CD14-positive monocyte (primary cell): ENCODE results near the gene KIAA0513. TPM values are rescaled to one million over a fixed set of nuclear protein-coding genes. Genes with fewer than 3 reads are reported as not detected.

Source experiments
- DNase-seq, 3 donors: peaks; one replicate each; pipeline ENCODE4 v3.0.0-alpha.2; 2011 to 2022
- H2AFZ ChIP-seq: 2 replicates; pipeline ENCODE4 v1.6.0; 2012; ENCODE audit warnings: mild to moderate bottlenecking, low read depth, low read length, inconsistent platforms; ENCODE audit not compliant: insufficient read depth, poor library complexity, severe bottlenecking
- H3K27ac ChIP-seq, 2 donors: 1 replicate in 1 of 2; 2 replicates in 1 of 2; pipeline ENCODE4 v1.5.1; 2012 to 2013; ENCODE audit warnings: low read length in 2 of 2, control low read depth in 1 of 2, inconsistent platforms in 1 of 2, low read depth in 1 of 2, mild to moderate bottlenecking in 1 of 2
- H3K27me3 ChIP-seq, 2 donors: one replicate each; pipeline versions ENCODE4 v1.6.0 to v1.6.1; 2011 to 2013; ENCODE audit warnings: low read length in 2 of 2; ENCODE audit not compliant: control insufficient read depth in 2 of 2, insufficient read depth in 2 of 2
- H3K36me3 ChIP-seq, 2 donors: replicated peaks in 1 of 2; 1 replicate in 1 of 2; 2 replicates in 1 of 2; pipeline versions ENCODE4 v1.5.1 to v1.6.1; 2012 to 2013; ENCODE audit warnings: low read length in 2 of 2, control low read depth in 1 of 2, inconsistent platforms in 1 of 2, mild to moderate bottlenecking in 1 of 2; ENCODE audit not compliant: insufficient read depth in 2 of 2, control insufficient read depth in 1 of 2
- H3K4me1 ChIP-seq, 2 donors: 1 replicate in 1 of 2; 2 replicates in 1 of 2; pipeline versions ENCODE4 v1.5.1 to v1.6.1; 2012 to 2013; ENCODE audit warnings: low read length in 2 of 2, control low read depth in 1 of 2, inconsistent platforms in 1 of 2, mild to moderate bottlenecking in 1 of 2, moderate library complexity in 1 of 2; ENCODE audit not compliant: insufficient read depth in 2 of 2, control insufficient read depth in 1 of 2
- H3K4me2 ChIP-seq: replicated peaks from 2 replicates; pipeline ENCODE3; 2012; ENCODE audit warnings: low read length, moderate library complexity, mild to moderate bottlenecking; ENCODE audit not compliant: poor library complexity, severe bottlenecking; ENCODE audit errors: extremely low read depth
- H3K4me3 ChIP-seq, 3 experiments: fragments of 200-600 bp in 1 of 3; sonication (generic) in 1 of 3; replicated peaks in 1 of 3; 1 replicate in 2 of 3; 2 replicates in 1 of 3; pipeline ENCODE4 v1.5.1; 2011 to 2013; ENCODE audit warnings: low read length in 3 of 3, mild to moderate bottlenecking in 3 of 3, control low read depth in 2 of 3, low read depth in 2 of 3, inconsistent platforms in 1 of 3, moderate library complexity in 1 of 3
- H3K79me2 ChIP-seq: 2 replicates; pipeline ENCODE4 v1.6.0; 2012; ENCODE audit warnings: mild to moderate bottlenecking, control low read depth, inconsistent platforms, low read length, moderate library complexity; ENCODE audit not compliant: insufficient read depth
- H3K9ac ChIP-seq: 2 replicates; pipeline ENCODE4 v1.6.0; 2017; ENCODE audit warnings: low read length, mild to moderate bottlenecking; ENCODE audit not compliant: insufficient read depth, poor library complexity, severe bottlenecking
- H3K9me3 ChIP-seq, 2 donors: replicated peaks in 1 of 2; 1 replicate in 1 of 2; 2 replicates in 1 of 2; pipeline versions ENCODE4 v1.5.1 to v1.6.1; 2012 to 2013; ENCODE audit warnings: low read length in 2 of 2, control low read depth in 1 of 2; ENCODE audit not compliant: control insufficient read depth in 1 of 2, insufficient read depth in 1 of 2
- H4K20me1 ChIP-seq: 2 replicates; pipeline ENCODE4 v1.6.0; 2012; ENCODE audit warnings: mild to moderate bottlenecking, low read length, control low read depth, moderate library complexity; ENCODE audit not compliant: insufficient read depth
- H3K27ac Mint-ChIP-seq, 7 donors: one replicate each; pipeline ENCODE4 v1.8.0; 2020; ENCODE audit warnings: mild to moderate bottlenecking in 7 of 7, mixed read lengths in 7 of 7, moderate library complexity in 6 of 7, inconsistent platforms in 2 of 7
- H3K27me3 Mint-ChIP-seq, 3 donors: one replicate each; pipeline ENCODE4 v1.8.0; 2021 to 2022; ENCODE audit warnings: low read depth in 3 of 3, mild to moderate bottlenecking in 3 of 3, mixed read lengths in 3 of 3, moderate library complexity in 3 of 3, inconsistent platforms in 1 of 3
- H3K36me3 Mint-ChIP-seq, 2 donors: one replicate each; pipeline ENCODE4 v1.8.0; 2020; ENCODE audit warnings: mixed read lengths in 2 of 2, inconsistent platforms in 1 of 2, mild to moderate bottlenecking in 1 of 2
- H3K4me1 Mint-ChIP-seq: one replicate; pipeline ENCODE4 v1.8.0; 2020; ENCODE audit warnings: mild to moderate bottlenecking, mixed read lengths
- H3K4me3 Mint-ChIP-seq, 2 donors: one replicate each; pipeline ENCODE4 v1.8.0; 2020; ENCODE audit warnings: mild to moderate bottlenecking in 2 of 2, mixed read lengths in 2 of 2, moderate library complexity in 1 of 2
- H3K9me3 Mint-ChIP-seq, 7 donors: one replicate each; pipeline ENCODE4 v1.8.0; 2020 to 2022; ENCODE audit warnings: mixed read lengths in 7 of 7, mild to moderate bottlenecking in 6 of 7, moderate library complexity in 6 of 7, inconsistent platforms in 2 of 7
- WGBS: methylation state at CpG from one replicate; pipeline ENCODE4 v1.1.5; 2013; ENCODE audit warnings: missing lambda C conversion rate; ENCODE audit not compliant: insufficient coverage; 5-methylcytosine and 5-hydroxymethylcytosine counted together
- intact Hi-C, 2 donors: fragments of 100-400 bp; cut with micrococcal nuclease; formaldehyde crosslinking; loops; one replicate each; pipeline versions ENCODE4 v1.15.0 to v1.15.1; 2023
- polyA plus RNA-seq, 3 donors: library from polyadenylated mRNA; depleted of rRNA in 1 of 3; unstranded in 2 of 3; stranded (reverse) in 1 of 3; fragments of 300-500 nt in 2 of 3; fragments of >200 nt in 1 of 3; fragmentation: Illumina TruSeq in 2 of 3; gene quantifications; 1 replicate in 2 of 3; 2 replicates in 1 of 3; pipeline ENCODE4 v1.2.3, GENCODE V29; 2012 to 2021
- TF ChIP-seq, protein P1 (sequence below): fragments of 200-600 bp; IDR thresholded peaks from one replicate; pipeline ENCODE4 v1.8.0; 2022; ENCODE audit warnings: antibody characterized with exemption, mild to moderate bottlenecking

Gene KIAA0513
- polyA plus RNA-seq, 3 donors, result 21.4 to 77.5 (median 32.7) TPM

DNA sequence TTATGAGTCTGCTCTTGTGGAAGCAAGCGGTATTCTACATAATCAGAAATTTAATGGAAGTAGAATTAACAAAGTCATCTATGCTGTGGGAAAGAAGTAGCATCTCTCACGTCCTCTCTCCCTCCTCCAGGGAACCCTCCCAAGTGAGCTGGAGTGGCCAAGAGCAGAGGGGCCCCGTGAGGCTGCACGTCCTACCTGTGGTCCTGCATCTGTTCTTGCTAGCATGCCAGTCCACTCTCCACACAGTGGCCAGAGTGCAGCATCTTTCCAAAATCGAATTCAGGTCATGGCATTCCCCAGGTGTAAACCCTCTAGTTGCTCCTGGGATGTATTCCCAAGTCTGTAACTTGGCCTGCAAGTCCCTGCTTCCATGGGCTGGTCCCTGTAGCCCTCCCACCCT, 10.1 kb downstream of the KIAA0513 start:
- 87% methylated on average over 3 of the region's 5 CpGs for WGBS
- no peak overlapping the region for H3K27ac Mint-ChIP-seq
- no peak overlapping the region for H3K4me2 ChIP-seq

DNA sequence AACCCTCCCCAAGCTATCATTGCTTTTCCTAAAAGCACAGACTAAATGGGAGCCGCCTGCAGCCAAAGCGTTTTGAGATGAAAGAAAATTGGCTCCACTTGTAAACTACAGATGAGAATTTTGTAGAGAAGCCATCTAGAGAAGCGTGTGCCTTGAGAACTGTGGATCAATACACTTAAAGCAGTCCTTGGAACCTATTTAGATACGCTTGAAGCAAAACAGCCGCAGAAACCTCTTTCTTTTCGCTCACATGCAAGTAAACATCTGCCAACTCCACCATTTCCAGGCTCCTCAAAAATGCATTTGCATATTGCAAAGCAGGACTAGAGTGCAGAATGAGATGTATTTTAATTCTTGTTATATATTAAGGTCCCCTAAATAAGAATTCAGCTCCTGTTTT, 13.1 kb downstream of the KIAA0513 start:
- TF ChIP-seq, protein P1, sequence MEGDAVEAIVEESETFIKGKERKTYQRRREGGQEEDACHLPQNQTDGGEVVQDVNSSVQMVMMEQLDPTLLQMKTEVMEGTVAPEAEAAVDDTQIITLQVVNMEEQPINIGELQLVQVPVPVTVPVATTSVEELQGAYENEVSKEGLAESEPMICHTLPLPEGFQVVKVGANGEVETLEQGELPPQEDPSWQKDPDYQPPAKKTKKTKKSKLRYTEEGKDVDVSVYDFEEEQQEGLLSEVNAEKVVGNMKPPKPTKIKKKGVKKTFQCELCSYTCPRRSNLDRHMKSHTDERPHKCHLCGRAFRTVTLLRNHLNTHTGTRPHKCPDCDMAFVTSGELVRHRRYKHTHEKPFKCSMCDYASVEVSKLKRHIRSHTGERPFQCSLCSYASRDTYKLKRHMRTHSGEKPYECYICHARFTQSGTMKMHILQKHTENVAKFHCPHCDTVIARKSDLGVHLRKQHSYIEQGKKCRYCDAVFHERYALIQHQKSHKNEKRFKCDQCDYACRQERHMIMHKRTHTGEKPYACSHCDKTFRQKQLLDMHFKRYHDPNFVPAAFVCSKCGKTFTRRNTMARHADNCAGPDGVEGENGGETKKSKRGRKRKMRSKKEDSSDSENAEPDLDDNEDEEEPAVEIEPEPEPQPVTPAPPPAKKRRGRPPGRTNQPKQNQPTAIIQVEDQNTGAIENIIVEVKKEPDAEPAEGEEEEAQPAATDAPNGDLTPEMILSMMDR, result no peak
- H3K36me3 Mint-ChIP-seq, result peaks cover 75 to 78% of the 10 kb centered on the region in 2 donors
- H3K4me2 ChIP-seq, result no peak overlapping the region
- H3K4me3 ChIP-seq, result no peak overlapping the region
- H3K27me3 Mint-ChIP-seq, result peaks cover 0 to 7% (median 1%) of the 10 kb centered on the region in 3 donors
- no peak overlapping the region for H3K9ac ChIP-seq
- H2AFZ ChIP-seq, result no peak overlapping the region
- intact Hi-C loops, result no loop called here
- H3K36me3 ChIP-seq, result peaks cover 58 to 94% of the 10 kb centered on the region in 2 donors
- peaks cover 100% of the 10 kb centered on the region for H4K20me1 ChIP-seq
- peak overlapping the region in 1 of 7 donors; percentile 46 for H3K27ac Mint-ChIP-seq
- H3K9me3 Mint-ChIP-seq, result no peaks in the 10 kb centered on the region
- peaks cover 36% of the 10 kb centered on the region for H3K4me1 Mint-ChIP-seq
- H3K4me1 ChIP-seq, result peaks cover 28 to 29% of the 10 kb centered on the region in 2 donors
- H3K9me3 ChIP-seq, result no peaks in the 10 kb centered on the region
- 96% methylated on average over 4 of the region's 6 CpGs for WGBS
- no peak for DNase-seq
- H3K27me3 ChIP-seq, result no peaks in the 10 kb centered on the region
- H3K79me2 ChIP-seq, result peaks cover 93% of the 10 kb centered on the region
- no peak overlapping the region for H3K4me3 Mint-ChIP-seq
- H3K27ac ChIP-seq, result no peak overlapping the region

More for the DNA sequence above, 10.1 kb downstream of the KIAA0513 start:
- no peak overlapping the region for H3K9ac ChIP-seq
- H3K27me3 ChIP-seq, result no peaks in the 10 kb centered on the region
- TF ChIP-seq, protein P1, result no peak
- H3K4me3 Mint-ChIP-seq, result no peak overlapping the region
- peaks cover 96% of the 10 kb centered on the region for H3K79me2 ChIP-seq
- peaks cover 25 to 30% of the 10 kb centered on the region in 2 donors for H3K4me1 ChIP-seq
- H3K4me3 ChIP-seq, result no peak overlapping the region
- peaks cover 100% of the 10 kb centered on the region for H4K20me1 ChIP-seq
- no peak overlapping the region for H3K27ac ChIP-seq
- H3K4me1 Mint-ChIP-seq, result peaks cover 49% of the 10 kb centered on the region
- no peak for DNase-seq
- H3K9me3 ChIP-seq, result no peaks in the 10 kb centered on the region
- intact Hi-C loops, result loop anchor here (5.0 to 10.0 kb wide), 2 partner anchors 40 to 47 kb away; no protein-coding TSS in a partner anchor
- peaks cover 75 to 93% of the 10 kb centered on the region in 2 donors for H3K36me3 ChIP-seq
- H2AFZ ChIP-seq, result no peak overlapping the region
- peaks cover 81 to 87% of the 10 kb centered on the region in 2 donors for H3K36me3 Mint-ChIP-seq
- H3K9me3 Mint-ChIP-seq, result no peaks in the 10 kb centered on the region
- peaks cover 0 to 2% (median 1%) of the 10 kb centered on the region in 3 donors for H3K27me3 Mint-ChIP-seq
